ENCODE measurements around the gene SLC38A7. TPM values are rescaled to one million over a fixed set of nuclear protein-coding genes. Genes with fewer than 3 reads are reported as not detected.

The SLC38A7 gene
- total and polyA plus RNA-seq, 2 of the 13 experiments (the other 11 are each of a cell fraction or from before 2014, with no cell fraction given): 13.2 to 14.1 TPM

DNA sequence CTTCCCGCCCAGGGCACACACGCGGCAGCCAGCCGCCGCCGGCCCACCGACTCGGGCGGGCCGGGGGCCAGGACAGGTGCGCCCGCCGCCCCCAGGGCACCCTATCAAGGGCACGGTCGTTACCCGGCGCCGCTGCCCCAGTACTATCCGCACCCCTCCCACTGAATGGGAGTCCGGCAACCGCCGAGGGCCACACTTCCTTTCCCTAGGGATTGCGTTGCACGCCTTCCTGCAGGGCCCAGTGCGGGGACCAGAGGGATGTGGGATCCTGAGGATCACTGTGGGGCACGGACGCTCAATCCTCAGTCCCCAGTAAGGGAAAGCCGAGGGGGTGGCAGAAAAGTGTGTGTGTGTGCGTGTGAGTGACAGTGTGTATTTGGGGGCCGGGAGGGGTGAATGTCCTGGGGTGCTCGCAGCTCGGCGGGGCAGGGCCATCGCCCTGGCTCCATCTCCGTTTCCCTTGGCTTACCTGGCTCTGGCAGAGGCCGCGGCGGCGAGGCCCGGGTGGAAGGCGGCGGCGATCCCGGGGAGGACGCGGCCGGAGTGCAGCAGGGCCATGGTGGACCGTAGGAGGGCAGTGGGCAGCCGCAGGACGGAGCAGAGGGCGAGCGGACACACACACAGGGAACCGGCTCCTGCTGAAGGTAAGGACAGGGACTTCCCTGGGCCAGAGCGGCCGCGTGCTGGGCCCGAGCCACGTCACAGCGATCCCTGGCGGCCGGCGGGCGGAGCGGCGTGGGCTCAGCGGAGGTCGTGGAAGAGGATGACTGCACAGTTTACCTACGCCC lies 49.3 kb upstream of the SLC38A7 start, which contains the start of gene GOT2 (continued):
- TF ChIP-seq ZNF550 (CRISPR knock-in tag; IDR thresholded peaks at IDR 0.05; ENCODE audit: borderline replicate concordance) (no peak; the same call in none of the 2 replicates), ZNF784 (CRISPR knock-in tag; IDR thresholded peaks at IDR 0.05; ENCODE audit: borderline replicate concordance) (peak; percentile 94), ZNF256 (CRISPR knock-in tag; conservative IDR thresholded peaks at IDR 0.05) (peak; percentile 96; the same call in 1 of the 2 replicates), ATM (IDR thresholded peaks at IDR 0.05; ENCODE audit: borderline replicate concordance) (no peak), ZFP82 (CRISPR knock-in tag; IDR thresholded peaks at IDR 0.05; ENCODE audit: borderline replicate concordance) (peak; percentile 95), ZNF3 (CRISPR knock-in tag; IDR thresholded peaks at IDR 0.05) (no peak), DMAP1 (CRISPR knock-in tag; IDR thresholded peaks at IDR 0.05) (peak; percentile 91), ZNF34 (CRISPR knock-in tag; IDR thresholded peaks at IDR 0.05; ENCODE audit: borderline replicate concordance) (peak; percentile 30; the same call in 1 of the 2 replicates), XBP1 (CRISPR knock-in tag; IDR thresholded peaks at IDR 0.05) (peak; percentile 31; the same call in 1 of the 2 replicates), MLXIP (CRISPR knock-in tag; IDR thresholded peaks at IDR 0.05; ENCODE audit: borderline replicate concordance) (peak; percentile 48; the same call in 1 of the 2 replicates), ZNF619 (CRISPR knock-in tag; IDR thresholded peaks at IDR 0.05) (peak; percentile 95), SP140L (CRISPR knock-in tag; IDR thresholded peaks at IDR 0.05; ENCODE audit: borderline replicate concordance) (peak; percentile 9; the same call in 1 of the 2 replicates), NKX3-1 (CRISPR knock-in tag; IDR thresholded peaks at IDR 0.05) (peak; percentile 91), CTCF (CRISPR knock-in tag; IDR thresholded peaks at IDR 0.05) (peak; percentile 100), HOXA9 (CRISPR knock-in tag; IDR thresholded peaks at IDR 0.05; ENCODE audit: borderline replicate concordance) (peak; percentile 92), ZNF777 (CRISPR knock-in tag; IDR thresholded peaks at IDR 0.05) (peak; percentile 62; the same call in 1 of the 2 replicates), FOSL1 (CRISPR knock-in tag; IDR thresholded peaks at IDR 0.05; ENCODE audit: borderline replicate concordance) (no peak; the same call in 1 of the 2 replicates), ZNF263 (CRISPR knock-in tag; IDR thresholded peaks at IDR 0.05) (no peak; the same call in none of the 2 replicates), ZFP62 (CRISPR knock-in tag; IDR thresholded peaks at IDR 0.05) (0 out of 2 replicates have a peak, but pooled peaks have one; percentile 10), BORCS8-MEF2B (CRISPR knock-in tag; IDR thresholded peaks at IDR 0.05) (peak; percentile 89)
- TF ChIP-seq, protein P1, sequence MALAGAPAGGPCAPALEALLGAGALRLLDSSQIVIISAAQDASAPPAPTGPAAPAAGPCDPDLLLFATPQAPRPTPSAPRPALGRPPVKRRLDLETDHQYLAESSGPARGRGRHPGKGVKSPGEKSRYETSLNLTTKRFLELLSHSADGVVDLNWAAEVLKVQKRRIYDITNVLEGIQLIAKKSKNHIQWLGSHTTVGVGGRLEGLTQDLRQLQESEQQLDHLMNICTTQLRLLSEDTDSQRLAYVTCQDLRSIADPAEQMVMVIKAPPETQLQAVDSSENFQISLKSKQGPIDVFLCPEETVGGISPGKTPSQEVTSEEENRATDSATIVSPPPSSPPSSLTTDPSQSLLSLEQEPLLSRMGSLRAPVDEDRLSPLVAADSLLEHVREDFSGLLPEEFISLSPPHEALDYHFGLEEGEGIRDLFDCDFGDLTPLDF (CRISPR knock-in tag; IDR thresholded peaks at IDR 0.05): peak; percentile 55; the same call in 1 of the 2 replicates
- TF ChIP-seq, protein P2, sequence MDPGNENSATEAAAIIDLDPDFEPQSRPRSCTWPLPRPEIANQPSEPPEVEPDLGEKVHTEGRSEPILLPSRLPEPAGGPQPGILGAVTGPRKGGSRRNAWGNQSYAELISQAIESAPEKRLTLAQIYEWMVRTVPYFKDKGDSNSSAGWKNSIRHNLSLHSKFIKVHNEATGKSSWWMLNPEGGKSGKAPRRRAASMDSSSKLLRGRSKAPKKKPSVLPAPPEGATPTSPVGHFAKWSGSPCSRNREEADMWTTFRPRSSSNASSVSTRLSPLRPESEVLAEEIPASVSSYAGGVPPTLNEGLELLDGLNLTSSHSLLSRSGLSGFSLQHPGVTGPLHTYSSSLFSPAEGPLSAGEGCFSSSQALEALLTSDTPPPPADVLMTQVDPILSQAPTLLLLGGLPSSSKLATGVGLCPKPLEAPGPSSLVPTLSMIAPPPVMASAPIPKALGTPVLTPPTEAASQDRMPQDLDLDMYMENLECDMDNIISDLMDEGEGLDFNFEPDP (CRISPR knock-in tag; conservative IDR thresholded peaks at IDR 0.05): no peak

Data from HepG2 (cell line).